ENCODE measurements around the gene CPLX3. TPM values are rescaled to one million over a fixed set of nuclear protein-coding genes. Genes with fewer than 3 reads are reported as not detected.
A peak's percentile ranks its signal among the peaks of the same experiment; 100 is the strongest.

The CPLX3 gene
- total and polyA plus RNA-seq, 2 donors (not counting 3 experiments of a cell fraction or from before 2014, with no cell fraction given): not detected

GRCh38 chr15:74835312-74835823, 8.9 kb downstream of the CPLX3 start:
- no peak overlapping the region for H2AFZ ChIP-seq (ENCODE audit: low read depth, low read length)
- dilution Hi-C loops (cut with MboI; ENCODE audit: extremely low pct_ligation_motif_present, low sequenced_read_pairs) (no loop called here), intact Hi-C loops (cut with micrococcal nuclease) (loop anchor here (1.0 to 2.0 kb wide), 2 partner anchors 35 to 64 kb away; no protein-coding TSS in a partner anchor)
- ChIA-PET POLR2A (no interaction called here), CTCF (interaction anchor here (0.5 to 2.2 kb wide), 12 partner anchors 9 to 88 kb away, joined by 3 to 28 read pairs (median 6); partner anchors contain the start of genes CPLX3 and CSK)
- H3K27me3 ChIP-seq (ENCODE audit: control insufficient read depth in 2 of 2, insufficient read depth in 2 of 2, low read length in 2 of 2): no peaks in the 10 kb centered on the region
- no peaks in the 10 kb centered on the region for H3K9me3 ChIP-seq (replicated peaks; ENCODE audit: control insufficient read depth, insufficient read depth, low read length)
- DNase-seq (ENCODE audit: low read depth, low spot score): peak; percentile 51
- H3K4me2 ChIP-seq (ENCODE audit: insufficient read depth, low read length): no peak overlapping the region
- H3K27ac ChIP-seq (ENCODE audit: insufficient read depth, low read depth, low read length): no peak overlapping the region
- H3K4me1 ChIP-seq (ENCODE audit: control insufficient read depth, extremely low read depth, insufficient read depth, low read length): no peaks in the 10 kb centered on the region
- H3K79me2 ChIP-seq (ENCODE audit: control insufficient read depth, insufficient read depth, low read length): no peaks in the 10 kb centered on the region
- H3K9ac ChIP-seq (replicated peaks; ENCODE audit: extremely low read depth, insufficient read depth, low read length): no peak overlapping the region
- BruUV-seq (replicated peaks): no TSS peak
- H3K36me3 ChIP-seq (ENCODE audit: control insufficient read depth in 2 of 2, extremely low read depth in 1 of 2, insufficient read depth in 2 of 2, low read length in 2 of 2): peaks cover 0 to 6% of the 10 kb centered on the region in 2 experiments
- H3K9me1 ChIP-seq (replicated peaks; ENCODE audit: control insufficient read depth, extremely low read depth, insufficient read depth, low read length): no peaks in the 10 kb centered on the region
- peak; percentile 77 for FAIRE-seq
- TF ChIP-seq GATA2 (IDR thresholded peaks at IDR 0.05; ENCODE audit: insufficient read depth, insufficient read length, low read depth, low read length) (no peak), FOS (IDR thresholded peaks at IDR 0.05; ENCODE audit: borderline replicate concordance, insufficient read depth, low read length) (no peak), CTCF (IDR thresholded peaks at IDR 0.05; ENCODE audit: extremely low read depth in 1 of 2, insufficient read depth in 1 of 2, low read depth in 1 of 2, low read length in 2 of 2) (peak; percentile 86 to 87)
- no peaks in the 10 kb centered on the region for H4K20me1 ChIP-seq (replicated peaks; ENCODE audit: control insufficient read depth, extremely low read depth, insufficient read depth, low read length)
- H3K4me3 ChIP-seq (replicated peaks in 1 of 3; ENCODE audit: insufficient read depth in 1 of 3, low read depth in 1 of 3, low read length in 3 of 3): no peak overlapping the region

GRCh38 chr15:74836846-74837245, 10.4 kb downstream of the CPLX3 start:
- Histone ChIP-seq H3K36me3 (ENCODE audit: control insufficient read depth in 2 of 2, extremely low read depth in 1 of 2, insufficient read depth in 2 of 2, low read length in 2 of 2) (peaks cover 0 to 8% of the 10 kb centered on the region in 2 experiments), H3K27me3 (ENCODE audit: control insufficient read depth in 2 of 2, insufficient read depth in 2 of 2, low read length in 2 of 2) (no peaks in the 10 kb centered on the region), H3K4me1 (ENCODE audit: control insufficient read depth, extremely low read depth, insufficient read depth, low read length) (no peaks in the 10 kb centered on the region), H3K4me2 (ENCODE audit: insufficient read depth, low read length) (no peak overlapping the region), H4K20me1 (replicated peaks; ENCODE audit: control insufficient read depth, extremely low read depth, insufficient read depth, low read length) (no peaks in the 10 kb centered on the region), H3K9me3 (replicated peaks; ENCODE audit: control insufficient read depth, insufficient read depth, low read length) (no peaks in the 10 kb centered on the region), H3K27ac (ENCODE audit: insufficient read depth, low read depth, low read length) (no peak overlapping the region), H2AFZ (ENCODE audit: low read depth, low read length) (no peak overlapping the region), H3K79me2 (ENCODE audit: control insufficient read depth, insufficient read depth, low read length) (no peaks in the 10 kb centered on the region), H3K4me3 (replicated peaks in 1 of 3; ENCODE audit: insufficient read depth in 1 of 3, low read depth in 1 of 3, low read length in 3 of 3) (no peak overlapping the region), H3K9me1 (replicated peaks; ENCODE audit: control insufficient read depth, extremely low read depth, insufficient read depth, low read length) (no peaks in the 10 kb centered on the region), H3K9ac (replicated peaks; ENCODE audit: extremely low read depth, insufficient read depth, low read length) (no peak overlapping the region)
- dilution Hi-C loops (cut with MboI; ENCODE audit: extremely low pct_ligation_motif_present, low sequenced_read_pairs): no loop called here
- FAIRE-seq (no peak), DNase-seq (ENCODE audit: low read depth, low spot score) (no peak)
- CTCF ChIA-PET: interaction anchor here (0.8 to 2.2 kb wide), 8 partner anchors 10 to 66 kb away, joined by 3 to 28 read pairs (median 6); partner anchors contain the start of genes CPLX3, CSK and LMAN1L
- intact Hi-C loops (cut with micrococcal nuclease): no loop called here
- no TSS peak for BruUV-seq (replicated peaks)
- TF ChIP-seq EZH2 (IDR thresholded peaks at IDR 0.05; ENCODE audit: borderline replicate concordance, low read depth, low read length, severe bottlenecking) (no peak), CTCF (IDR thresholded peaks at IDR 0.05; ENCODE audit: extremely low read depth in 1 of 2, insufficient read depth in 1 of 2, low read depth in 1 of 2, low read length in 2 of 2) (no peak), POLR2A (IDR thresholded peaks at IDR 0.05; ENCODE audit: low read depth, low read length) (no peak), MYC (IDR thresholded peaks at IDR 0.05; ENCODE audit: low read depth, low read length) (no peak), MAX (IDR thresholded peaks at IDR 0.05; ENCODE audit: insufficient read depth, insufficient read length) (no peak), FOS (IDR thresholded peaks at IDR 0.05; ENCODE audit: borderline replicate concordance, insufficient read depth, low read length) (no peak), JUN (IDR thresholded peaks at IDR 0.05; ENCODE audit: borderline replicate concordance, insufficient read depth, insufficient read length, low read depth) (no peak), POLR2AphosphoS5 (IDR thresholded peaks at IDR 0.05; ENCODE audit: insufficient read depth, low read depth, low read length) (no peak), GATA2 (IDR thresholded peaks at IDR 0.05; ENCODE audit: insufficient read depth, insufficient read length, low read depth, low read length) (no peak)
- POLR2A ChIA-PET: no interaction called here

Data from endothelial cell of umbilical vein (primary cell).